H9 (cell line): Measurements from ENCODE around the gene SLC29A1. TPM values are rescaled to one million over a fixed set of nuclear protein-coding genes. Genes with fewer than 3 reads are reported as not detected.
A peak's percentile ranks its signal among the peaks of the same experiment; 100 is the strongest.
"Not testable (repeated sequence)": the region's sequence is repeated elsewhere in the genome, so short reads cannot be mapped to it uniquely, and the experiment has no call there.

Experiments
- DNase-seq: peaks from one replicate; pipeline ENCODE4 v3.0.0-alpha.2; 2017
- H2AFZ ChIP-seq: one replicate; pipeline ENCODE4 v1.6.1; 2013; ENCODE audit warnings: mild to moderate bottlenecking, low read length, control low read depth, moderate library complexity
- H2AK5ac ChIP-seq: 2 replicates; pipeline ENCODE4 v1.6.1; 2013; ENCODE audit warnings: low read length, control low read depth, mixed read lengths; ENCODE audit not compliant: insufficient read length
- H2BK120ac ChIP-seq: one replicate; pipeline ENCODE4 v1.6.1; 2013; ENCODE audit warnings: low read depth, mild to moderate bottlenecking, low read length, control low read depth, inconsistent platforms; ENCODE audit not compliant: poor library complexity, severe bottlenecking
- H2BK12ac ChIP-seq: 2 replicates; pipeline ENCODE4 v1.6.1; 2013; ENCODE audit warnings: low read length, control low read depth, mixed read lengths, low read depth; ENCODE audit not compliant: insufficient read length
- H2BK15ac ChIP-seq: 2 replicates; pipeline ENCODE4 v1.6.1; 2013; ENCODE audit warnings: low read depth, low read length, control low read depth
- H2BK20ac ChIP-seq: one replicate; pipeline ENCODE4 v1.6.1; 2013; ENCODE audit warnings: low read depth, mild to moderate bottlenecking, low read length, control low read depth, inconsistent platforms; ENCODE audit not compliant: poor library complexity, severe bottlenecking
- H2BK5ac ChIP-seq: 2 replicates; pipeline ENCODE4 v1.6.1; 2013; ENCODE audit warnings: low read length, control low read depth, mixed read lengths; ENCODE audit not compliant: insufficient read length
- H3K14ac ChIP-seq: 2 replicates; pipeline ENCODE4 v1.6.1; 2013; ENCODE audit warnings: low read length, control low read depth; ENCODE audit not compliant: insufficient read depth
- H3K18ac ChIP-seq: 2 replicates; pipeline ENCODE4 v1.6.1; 2013; ENCODE audit warnings: low read depth, mild to moderate bottlenecking, mixed read lengths, low read length, control low read depth; ENCODE audit not compliant: insufficient read length
- H3K23ac ChIP-seq: 2 replicates; pipeline ENCODE4 v1.6.1; 2013; ENCODE audit warnings: low read length, control low read depth, mixed read lengths, low read depth; ENCODE audit not compliant: insufficient read length
- H3K23me2 ChIP-seq: 2 replicates; pipeline ENCODE4 v1.6.1; 2013; ENCODE audit warnings: low read depth, mild to moderate bottlenecking, mixed read lengths, low read length, control low read depth; ENCODE audit not compliant: insufficient read length, poor library complexity, severe bottlenecking
- H3K27ac ChIP-seq: 2 replicates; pipeline ENCODE4 v1.5.1; 2013; ENCODE audit warnings: low read length, control low read depth, mixed read lengths, low read depth; ENCODE audit not compliant: insufficient read length
- H3K27me3 ChIP-seq: 2 replicates; pipeline ENCODE4 v1.6.1; 2013; ENCODE audit warnings: low read length, control low read depth, inconsistent platforms; ENCODE audit not compliant: insufficient read depth
- H3K4ac ChIP-seq: 2 replicates; pipeline ENCODE4 v1.6.1; 2013; ENCODE audit warnings: low read depth, mild to moderate bottlenecking, control low read depth, inconsistent platforms, low read length, moderate library complexity
- H3K4me1 ChIP-seq: 2 replicates; pipeline ENCODE4 v1.6.1; 2013; ENCODE audit warnings: low read length, control low read depth, inconsistent platforms; ENCODE audit not compliant: insufficient read depth
- H3K4me2 ChIP-seq: 2 replicates; pipeline ENCODE4 v1.6.1; 2013; ENCODE audit warnings: low read length, control low read depth, mixed read lengths; ENCODE audit not compliant: insufficient read length, insufficient read depth
- H3K56ac ChIP-seq: 2 replicates; pipeline ENCODE4 v1.6.1; 2013; ENCODE audit warnings: low read depth, mild to moderate bottlenecking, mixed read lengths, low read length, control low read depth; ENCODE audit not compliant: insufficient read length
- H3K79me1 ChIP-seq: 2 replicates; pipeline ENCODE4 v1.6.1; 2013; ENCODE audit warnings: low read depth, mild to moderate bottlenecking, moderate library complexity, low read length, control low read depth, inconsistent platforms; ENCODE audit not compliant: insufficient read depth, poor library complexity, severe bottlenecking
- H3K79me2 ChIP-seq: 2 replicates; pipeline ENCODE4 v1.6.1; 2013; ENCODE audit warnings: low read length, control low read depth, inconsistent platforms; ENCODE audit not compliant: insufficient read depth
- H3K9ac ChIP-seq: 2 replicates; pipeline ENCODE4 v1.6.1; 2013; ENCODE audit warnings: low read length, control low read depth, mixed read lengths; ENCODE audit not compliant: insufficient read length; ENCODE audit errors: extremely low read depth
- H3K9me3 ChIP-seq: one replicate; pipeline ENCODE4 v1.6.1; 2013; ENCODE audit warnings: low read depth, low read length, inconsistent platforms; ENCODE audit not compliant: control insufficient read depth
- H3T11ph ChIP-seq: one replicate; pipeline ENCODE4 v1.6.1; 2013; ENCODE audit warnings: mild to moderate bottlenecking, low read length, control low read depth, inconsistent platforms
- H4K20me1 ChIP-seq: one replicate; pipeline ENCODE4 v1.6.1; 2013; ENCODE audit not compliant: control insufficient read depth, insufficient read length, insufficient read depth
- H4K5ac ChIP-seq: 2 replicates; pipeline ENCODE4 v1.6.1; 2013; ENCODE audit warnings: low read depth, mild to moderate bottlenecking, mixed read lengths, low read length, control low read depth; ENCODE audit not compliant: insufficient read length
- H4K8ac ChIP-seq: replicated peaks from 2 replicates; pipeline ENCODE4 v1.6.1; 2013; ENCODE audit warnings: low read length, control low read depth, mixed read lengths, low read depth; ENCODE audit not compliant: insufficient read length
- H4K91ac ChIP-seq: 2 replicates; pipeline ENCODE4 v1.6.1; 2013; ENCODE audit warnings: low read depth, mild to moderate bottlenecking, moderate library complexity, mixed read lengths, low read length, control low read depth; ENCODE audit not compliant: insufficient read length
- H3K27ac Mint-ChIP-seq, 3 experiments: 2 replicates in 2 of 3; 3 replicates in 1 of 3; pipeline ENCODE4 v1.8.0; 2020 to 2021; ENCODE audit warnings: mixed read lengths in 3 of 3, mild to moderate bottlenecking in 1 of 3, moderate library complexity in 1 of 3
- H3K27me3 Mint-ChIP-seq: 2 replicates; pipeline ENCODE4 v1.8.0; 2021; ENCODE audit warnings: low read depth, mild to moderate bottlenecking, moderate library complexity, mixed read lengths
- H3K36me3 Mint-ChIP-seq, 3 experiments: 2 replicates in 2 of 3; 3 replicates in 1 of 3; pipeline ENCODE4 v1.8.0; 2020 to 2021; ENCODE audit warnings: low read depth in 3 of 3, mixed read lengths in 3 of 3; ENCODE audit not compliant: insufficient read depth in 1 of 3
- H3K4me1 Mint-ChIP-seq, 2 experiments: 2 replicates each; pipeline ENCODE4 v1.8.0; 2020; ENCODE audit warnings: mixed read lengths in 2 of 2
- H3K4me3 Mint-ChIP-seq, 2 experiments: 2 replicates in 1 of 2; 3 replicates in 1 of 2; pipeline ENCODE4 v1.8.0; 2020 to 2021; ENCODE audit warnings: mild to moderate bottlenecking in 2 of 2, mixed read lengths in 2 of 2, moderate library complexity in 1 of 2
- H3K9me3 Mint-ChIP-seq, 2 experiments: 2 replicates in 1 of 2; 3 replicates in 1 of 2; pipeline ENCODE4 v1.8.0; 2020; ENCODE audit warnings: mild to moderate bottlenecking in 2 of 2, mixed read lengths in 2 of 2, moderate library complexity in 1 of 2
- WGBS: extraction: QIAGEN DNeasy Blood & Tissue Kit; methylation state at CpG from one replicate; pipeline ENCODE4 v1.1.7; 2013; ENCODE audit warnings: missing lambda C conversion rate, low lambda C conversion rate, mixed read lengths; ENCODE audit not compliant: insufficient read length; ENCODE audit errors: extremely low coverage; 5-methylcytosine and 5-hydroxymethylcytosine counted together
- total RNA-seq: library from RNA; stranded (reverse); gene quantifications from 2 replicates; pipeline ENCODE4 v1.2.1, GENCODE V29; 2021
- TF ChIP-seq, protein P1 (sequence below): fragments of 200-600 bp; sonication (generic); conservative IDR thresholded peaks from 3 replicates; pipeline ENCODE4 v1.8.0; 2021; ENCODE audit warnings: antibody characterized with exemption, mild to moderate bottlenecking

The SLC29A1 gene
- total RNA-seq, 1 experiment from 2014 or later: 124 TPM

DNA sequence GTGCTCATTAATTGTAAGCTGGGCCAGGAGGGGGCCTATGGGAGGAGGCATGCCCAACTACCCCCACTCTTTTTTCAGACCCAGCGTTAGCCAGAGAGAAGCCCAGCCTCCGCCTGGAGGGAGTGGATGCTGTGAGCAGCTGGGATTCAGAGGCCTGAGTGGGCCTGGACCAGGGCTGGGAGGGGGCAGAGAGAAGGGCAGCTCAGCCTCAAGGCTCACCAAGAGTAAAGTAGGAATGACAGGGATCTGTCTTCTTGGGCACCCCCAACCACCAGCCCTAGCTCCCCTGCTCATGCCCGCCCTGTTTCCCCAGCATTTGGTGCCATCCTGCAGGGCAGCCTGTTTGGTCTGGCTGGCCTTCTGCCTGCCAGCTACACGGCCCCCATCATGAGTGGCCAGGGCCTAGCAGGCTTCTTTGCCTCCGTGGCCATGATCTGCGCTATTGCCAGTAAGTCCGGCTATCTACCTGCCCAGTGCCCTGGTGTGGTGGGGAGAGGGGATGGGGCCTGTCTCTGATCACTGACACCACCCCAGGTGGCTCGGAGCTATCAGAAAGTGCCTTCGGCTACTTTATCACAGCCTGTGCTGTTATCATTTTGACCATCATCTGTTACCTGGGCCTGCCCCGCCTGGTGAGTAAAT lies 6.8 kb downstream of the SLC29A1 start:
- H3K36me3 Mint-ChIP-seq: peaks cover 52 to 70% (median 59%) of the 10 kb centered on the region in 3 experiments
- Histone ChIP-seq H3K27ac (no peak overlapping the region), H3K4me1 (peaks cover 11% of the 10 kb centered on the region; the same call in 1 of the 2 replicates), H4K5ac (no peak overlapping the region), H3K23me2 (no peaks in the 10 kb centered on the region), H3K23ac (no peak overlapping the region), H3K4ac (no peak overlapping the region), H3K9me3 (no peaks in the 10 kb centered on the region), H3K56ac (no peak overlapping the region), H3K14ac (no peak overlapping the region), H3K4me2 (no peak overlapping the region), H2BK15ac (no peak overlapping the region), H3K27me3 (no peaks in the 10 kb centered on the region), H4K91ac (no peak overlapping the region), H2AFZ (no peak overlapping the region), H2BK120ac (no peak overlapping the region), H3K79me1 (peaks cover 10% of the 10 kb centered on the region), H3K79me2 (peaks cover 8% of the 10 kb centered on the region; the same call in 1 of the 2 replicates), H2AK5ac (no peak overlapping the region), H4K8ac (no peak overlapping the region), H2BK5ac (no peak overlapping the region), H4K20me1 (peaks cover 2% of the 10 kb centered on the region), H3K9ac (no peak overlapping the region), H3K18ac (no peak overlapping the region), H2BK12ac (no peak overlapping the region), H3T11ph (no peak overlapping the region), H2BK20ac (no peak overlapping the region)
- no CpG with 5 or more reads among the region's 10 CpGs for WGBS
- H3K4me3 Mint-ChIP-seq: no peak overlapping the region
- H3K4me1 Mint-ChIP-seq: peaks cover 33 to 46% of the 10 kb centered on the region in 2 experiments
- no peaks in the 10 kb centered on the region for H3K27me3 Mint-ChIP-seq
- TF ChIP-seq, protein P1, sequence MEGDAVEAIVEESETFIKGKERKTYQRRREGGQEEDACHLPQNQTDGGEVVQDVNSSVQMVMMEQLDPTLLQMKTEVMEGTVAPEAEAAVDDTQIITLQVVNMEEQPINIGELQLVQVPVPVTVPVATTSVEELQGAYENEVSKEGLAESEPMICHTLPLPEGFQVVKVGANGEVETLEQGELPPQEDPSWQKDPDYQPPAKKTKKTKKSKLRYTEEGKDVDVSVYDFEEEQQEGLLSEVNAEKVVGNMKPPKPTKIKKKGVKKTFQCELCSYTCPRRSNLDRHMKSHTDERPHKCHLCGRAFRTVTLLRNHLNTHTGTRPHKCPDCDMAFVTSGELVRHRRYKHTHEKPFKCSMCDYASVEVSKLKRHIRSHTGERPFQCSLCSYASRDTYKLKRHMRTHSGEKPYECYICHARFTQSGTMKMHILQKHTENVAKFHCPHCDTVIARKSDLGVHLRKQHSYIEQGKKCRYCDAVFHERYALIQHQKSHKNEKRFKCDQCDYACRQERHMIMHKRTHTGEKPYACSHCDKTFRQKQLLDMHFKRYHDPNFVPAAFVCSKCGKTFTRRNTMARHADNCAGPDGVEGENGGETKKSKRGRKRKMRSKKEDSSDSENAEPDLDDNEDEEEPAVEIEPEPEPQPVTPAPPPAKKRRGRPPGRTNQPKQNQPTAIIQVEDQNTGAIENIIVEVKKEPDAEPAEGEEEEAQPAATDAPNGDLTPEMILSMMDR: no peak
- no peak for DNase-seq
- H3K9me3 Mint-ChIP-seq: no peaks in the 10 kb centered on the region; a peak in 1 of 5 replicates
- no peak overlapping the region for H3K27ac Mint-ChIP-seq

DNA sequence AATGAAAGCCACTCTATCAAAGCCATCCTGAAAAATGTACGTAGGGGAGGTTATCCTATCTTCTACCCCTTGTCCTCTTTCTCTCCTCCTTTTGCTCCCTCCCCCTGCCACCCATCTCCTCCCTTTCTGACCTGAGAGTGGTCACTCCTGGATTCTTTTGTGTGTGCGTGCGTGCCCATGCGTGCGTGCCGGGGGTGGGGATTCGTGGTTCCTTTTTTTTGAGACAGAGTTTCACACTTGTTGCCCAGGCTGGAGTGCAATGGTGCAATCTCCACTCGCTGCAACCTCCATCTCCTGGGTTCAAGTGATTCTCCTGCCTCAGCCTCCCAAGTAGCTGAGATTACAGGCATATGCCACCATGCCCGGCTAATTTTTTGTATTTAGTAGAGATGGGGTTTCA lies 8.0 kb downstream of the SLC29A1 start:
- not testable (repeated sequence) for H3K9ac ChIP-seq, H2BK5ac ChIP-seq, H4K20me1 ChIP-seq, H4K5ac ChIP-seq, H3K23me2 ChIP-seq, H3K14ac ChIP-seq, H3K27me3 ChIP-seq, H3K27ac ChIP-seq, H2AFZ ChIP-seq, H3K79me1 ChIP-seq, H3T11ph ChIP-seq, H3K23ac ChIP-seq, H2BK120ac ChIP-seq, H2AK5ac ChIP-seq, H3K79me2 ChIP-seq, H2BK15ac ChIP-seq, H3K9me3 ChIP-seq, H3K9me3 Mint-ChIP-seq, H3K4me3 Mint-ChIP-seq, DNase-seq, H3K4ac ChIP-seq, H4K8ac ChIP-seq, H3K56ac ChIP-seq, H3K4me1 ChIP-seq, H3K4me2 ChIP-seq, H3K27me3 Mint-ChIP-seq, H2BK12ac ChIP-seq, H3K18ac ChIP-seq, H2BK20ac ChIP-seq, H4K91ac ChIP-seq
- WGBS: no CpG with 5 or more reads among the region's 9 CpGs
- Mint-ChIP-seq H3K27ac (0 out of 7 replicates have a peak overlapping the region, but pooled peaks of 1 of the 3 experiments have one; percentile 53), H3K36me3 (peaks cover 54 to 81% (median 71%) of the 10 kb centered on the region in 3 experiments), H3K4me1 (peaks cover 25 to 41% of the 10 kb centered on the region in 2 experiments)
